Measurements from ENCODE around the gene WDSUB1. TPM values are rescaled to one million over a fixed set of nuclear protein-coding genes. Genes with fewer than 3 reads are reported as not detected.

Gene WDSUB1
- total and polyA plus RNA-seq, 2 donors (not counting 3 experiments of a cell fraction or from before 2014, with no cell fraction given): 4.0 to 4.8 TPM

GRCh38 chr2:159298967-159299366 lies 12.5 kb upstream of the WDSUB1 start:
- no peak overlapping the region for H3K9ac ChIP-seq (replicated peaks; ENCODE audit: extremely low read depth, insufficient read depth, low read length)
- BruUV-seq (replicated peaks): no TSS peak
- no peak for DNase-seq (ENCODE audit: low read depth, low spot score)
- ChIA-PET POLR2A (no interaction called here), CTCF (no interaction called here)
- no peaks in the 10 kb centered on the region for H3K27me3 ChIP-seq (ENCODE audit: control insufficient read depth in 2 of 2, insufficient read depth in 2 of 2, low read length in 2 of 2)
- intact Hi-C loops (cut with micrococcal nuclease) (no loop called here), dilution Hi-C loops (cut with MboI; ENCODE audit: extremely low pct_ligation_motif_present, low sequenced_read_pairs) (no loop called here)
- no peaks in the 10 kb centered on the region for H3K9me1 ChIP-seq (replicated peaks; ENCODE audit: control insufficient read depth, extremely low read depth, insufficient read depth, low read length)
- H3K27ac ChIP-seq (ENCODE audit: insufficient read depth, low read depth, low read length): no peak overlapping the region
- H3K4me3 ChIP-seq (replicated peaks in 1 of 3; ENCODE audit: insufficient read depth in 1 of 3, low read depth in 1 of 3, low read length in 3 of 3): no peak overlapping the region
- no peaks in the 10 kb centered on the region for H3K79me2 ChIP-seq (ENCODE audit: control insufficient read depth, insufficient read depth, low read length)
- no peak for FAIRE-seq
- TF ChIP-seq CTCF (IDR thresholded peaks at IDR 0.05; ENCODE audit: extremely low read depth in 1 of 2, insufficient read depth in 1 of 2, low read depth in 1 of 2, low read length in 2 of 2): no peak
- TF ChIP-seq EZH2 (IDR thresholded peaks at IDR 0.05; ENCODE audit: borderline replicate concordance, low read depth, low read length, severe bottlenecking): no peak
- TF ChIP-seq FOS (IDR thresholded peaks at IDR 0.05; ENCODE audit: borderline replicate concordance, insufficient read depth, low read length): no peak
- TF ChIP-seq POLR2AphosphoS5 (IDR thresholded peaks at IDR 0.05; ENCODE audit: insufficient read depth, low read depth, low read length): no peak
- no peak for TF ChIP-seq GATA2 (IDR thresholded peaks at IDR 0.05; ENCODE audit: insufficient read depth, insufficient read length, low read depth, low read length)
- no peak for TF ChIP-seq POLR2A (IDR thresholded peaks at IDR 0.05; ENCODE audit: low read depth, low read length)
- no peak overlapping the region for H2AFZ ChIP-seq (ENCODE audit: low read depth, low read length)
- H3K36me3 ChIP-seq (ENCODE audit: control insufficient read depth in 2 of 2, extremely low read depth in 1 of 2, insufficient read depth in 2 of 2, low read length in 2 of 2): no peaks in the 10 kb centered on the region
- no peak overlapping the region for H3K4me2 ChIP-seq (ENCODE audit: insufficient read depth, low read length)
- no peaks in the 10 kb centered on the region for H3K4me1 ChIP-seq (ENCODE audit: control insufficient read depth, extremely low read depth, insufficient read depth, low read length)
- H4K20me1 ChIP-seq (replicated peaks; ENCODE audit: control insufficient read depth, extremely low read depth, insufficient read depth, low read length): no peaks in the 10 kb centered on the region
- H3K9me3 ChIP-seq (replicated peaks; ENCODE audit: control insufficient read depth, insufficient read depth, low read length): no peaks in the 10 kb centered on the region
